ENCODE results near the gene ALX4. TPM values are rescaled to one million over a fixed set of nuclear protein-coding genes. Genes with fewer than 3 reads are reported as not detected.

ALX4 gene
- total RNA-seq, 1 experiment from 2014 or later = not detected

DNA sequence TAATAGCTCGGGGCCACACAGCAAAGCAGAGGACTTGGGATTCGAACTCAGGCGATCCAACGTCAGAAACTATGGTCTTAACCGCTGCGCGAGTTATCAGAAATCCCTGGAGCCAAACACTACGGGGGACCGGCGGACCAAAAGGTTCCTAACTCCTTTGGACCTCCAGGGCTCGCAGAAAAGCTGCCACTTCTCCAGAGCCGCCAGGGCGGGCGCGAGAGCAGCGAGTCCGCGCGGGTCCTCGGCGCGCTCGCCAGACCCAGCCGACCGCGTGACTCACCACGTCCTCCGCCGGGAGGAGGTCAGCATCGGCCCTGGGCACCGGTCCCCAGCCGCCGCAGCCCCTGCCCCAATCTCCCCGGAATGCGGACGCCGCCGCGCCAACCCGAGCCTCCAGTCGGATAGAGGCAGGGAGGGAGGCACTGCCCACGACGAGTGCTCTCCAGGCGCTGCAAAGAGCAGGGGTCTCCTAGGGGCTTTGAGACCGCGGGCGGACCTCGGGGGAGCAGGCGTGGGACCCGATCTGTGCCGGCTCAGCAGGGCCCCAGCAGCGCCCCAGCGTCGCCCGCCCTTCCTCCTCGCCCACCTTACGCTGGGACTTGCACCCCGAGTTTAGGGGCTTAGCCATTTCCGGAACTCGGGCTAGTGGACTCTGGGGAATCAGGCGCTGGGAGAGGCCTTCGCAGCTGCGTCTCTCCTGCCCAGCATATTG lies 6.2 kb upstream of the ALX4 start:
- no peak for DNase-seq (ENCODE audit: low spot score)

DNA sequence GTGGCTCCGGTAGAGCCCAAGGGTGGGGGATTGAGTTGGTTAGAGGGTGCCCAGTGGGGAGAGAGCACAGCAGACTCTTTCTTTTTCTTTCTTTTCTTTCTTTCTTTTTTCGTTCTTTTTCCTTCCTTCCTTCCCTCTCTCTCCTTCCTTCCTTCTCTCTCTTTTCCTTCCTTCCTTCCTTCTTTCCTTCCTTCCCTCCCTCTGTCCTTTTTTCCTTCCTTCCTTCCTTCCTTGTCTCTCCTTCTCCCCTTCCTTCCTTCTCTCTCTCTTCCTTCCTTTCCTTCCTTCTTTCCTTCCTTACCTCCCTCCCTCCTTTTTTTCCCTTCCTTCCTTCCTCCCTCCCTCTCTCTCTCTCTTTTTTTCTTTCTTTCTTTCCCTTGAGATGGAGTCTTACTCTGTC lies 4.8 kb upstream of the ALX4 start:
- DNase-seq (ENCODE audit: low spot score) = no peak

DNA sequence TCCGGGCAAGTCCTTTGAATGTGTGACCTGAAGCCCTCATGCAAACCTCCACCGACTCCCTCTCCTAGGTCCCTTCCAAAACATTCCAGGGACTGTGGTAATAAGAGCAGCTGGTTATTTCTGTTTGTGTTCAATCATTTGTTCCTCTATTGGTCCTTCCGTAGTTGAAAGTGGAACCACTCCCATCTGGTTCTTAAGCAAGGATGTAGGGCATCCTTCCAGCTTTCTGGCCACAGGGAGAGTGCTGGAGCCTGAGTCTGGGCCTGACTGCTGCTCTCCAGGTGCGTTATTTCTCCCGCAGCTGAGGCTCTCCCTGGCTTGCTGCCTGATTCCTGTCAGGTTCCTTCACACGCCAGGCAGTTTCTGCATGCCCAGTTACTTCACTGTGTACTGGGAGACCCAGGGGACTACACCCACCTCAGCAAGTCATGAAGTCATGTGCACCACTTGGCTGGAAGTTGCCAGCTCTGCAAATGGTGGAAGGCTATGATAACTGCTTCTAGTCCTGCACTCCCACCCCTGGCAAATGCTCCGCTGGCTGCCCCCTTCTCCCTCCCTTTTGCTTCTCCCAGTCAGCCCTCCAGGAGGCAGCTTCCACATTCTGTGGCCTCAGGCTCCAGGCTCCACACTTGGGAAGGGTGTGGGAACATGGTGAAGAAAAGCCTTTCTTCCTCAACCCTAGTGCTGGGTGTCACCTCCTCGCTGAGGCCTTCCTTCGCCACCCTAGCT lies 4.0 kb upstream of the ALX4 start:
- DNase-seq (ENCODE audit: low spot score) = no peak

DNA sequence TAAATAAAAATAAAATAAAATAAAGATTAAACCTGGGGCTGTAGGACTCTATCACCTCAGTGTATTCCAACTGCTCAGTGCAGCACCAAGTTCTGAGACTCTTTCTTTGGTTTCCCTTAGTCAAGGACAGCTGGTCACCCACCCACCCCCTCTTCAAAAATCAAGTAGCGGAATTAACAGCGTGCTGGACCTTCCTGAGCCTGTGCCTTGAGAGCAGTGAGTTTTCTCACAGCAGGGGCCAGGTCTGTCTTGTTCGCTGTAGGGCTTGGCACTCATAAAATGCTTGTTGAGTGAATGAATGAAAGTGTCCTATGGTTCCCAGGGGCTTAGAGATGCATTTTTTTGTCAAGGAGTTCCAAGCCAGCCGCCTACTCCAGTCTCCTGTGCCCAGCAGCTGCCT lies 2.9 kb upstream of the ALX4 start:
- no peak for DNase-seq (ENCODE audit: low spot score)

DNA sequence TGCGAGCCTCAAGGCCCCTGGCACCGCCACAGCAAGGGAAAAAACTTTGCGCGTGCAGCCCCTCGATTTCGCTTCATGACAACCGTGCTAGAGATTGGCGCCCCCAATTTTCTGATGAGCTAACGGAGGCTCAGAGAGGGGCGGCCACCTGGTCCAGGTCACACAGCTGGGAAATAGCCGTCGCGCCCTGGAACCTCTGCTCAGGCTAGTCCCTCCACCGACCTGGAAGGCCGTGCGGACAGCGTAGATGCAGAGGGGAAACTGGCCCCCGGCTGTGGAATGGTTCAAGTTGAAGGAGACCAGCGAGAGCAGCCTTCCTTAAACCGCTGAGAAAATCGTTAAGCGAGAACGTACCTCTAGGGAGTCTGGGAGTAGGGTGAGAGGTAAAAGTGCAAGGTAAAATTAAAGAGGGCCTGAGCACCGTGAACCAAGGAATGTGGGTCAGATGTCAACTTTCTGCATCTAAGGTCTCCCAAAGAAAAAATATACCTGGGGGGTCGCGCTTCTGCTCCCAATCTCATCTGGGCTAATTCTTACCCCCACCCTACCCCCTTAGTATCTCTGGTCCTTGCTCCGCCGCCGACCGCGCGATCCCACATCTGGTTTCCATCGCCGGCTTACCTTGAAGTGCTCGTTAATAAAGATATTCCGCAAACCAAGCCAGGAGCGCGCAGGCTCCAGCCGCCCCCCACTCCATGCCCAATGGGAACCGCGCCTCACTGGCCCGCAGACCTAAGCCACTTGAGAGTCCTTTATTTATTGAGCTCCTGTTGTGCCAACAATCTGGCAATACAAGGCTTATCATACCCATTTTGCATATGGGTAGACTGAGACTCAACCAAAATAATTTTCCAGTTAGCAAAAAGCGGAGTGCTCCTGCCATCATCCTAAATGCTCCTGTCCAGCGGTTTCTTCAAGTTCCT lies 1.7 kb upstream of the ALX4 start:
- no peak for DNase-seq (ENCODE audit: low spot score)

DNA sequence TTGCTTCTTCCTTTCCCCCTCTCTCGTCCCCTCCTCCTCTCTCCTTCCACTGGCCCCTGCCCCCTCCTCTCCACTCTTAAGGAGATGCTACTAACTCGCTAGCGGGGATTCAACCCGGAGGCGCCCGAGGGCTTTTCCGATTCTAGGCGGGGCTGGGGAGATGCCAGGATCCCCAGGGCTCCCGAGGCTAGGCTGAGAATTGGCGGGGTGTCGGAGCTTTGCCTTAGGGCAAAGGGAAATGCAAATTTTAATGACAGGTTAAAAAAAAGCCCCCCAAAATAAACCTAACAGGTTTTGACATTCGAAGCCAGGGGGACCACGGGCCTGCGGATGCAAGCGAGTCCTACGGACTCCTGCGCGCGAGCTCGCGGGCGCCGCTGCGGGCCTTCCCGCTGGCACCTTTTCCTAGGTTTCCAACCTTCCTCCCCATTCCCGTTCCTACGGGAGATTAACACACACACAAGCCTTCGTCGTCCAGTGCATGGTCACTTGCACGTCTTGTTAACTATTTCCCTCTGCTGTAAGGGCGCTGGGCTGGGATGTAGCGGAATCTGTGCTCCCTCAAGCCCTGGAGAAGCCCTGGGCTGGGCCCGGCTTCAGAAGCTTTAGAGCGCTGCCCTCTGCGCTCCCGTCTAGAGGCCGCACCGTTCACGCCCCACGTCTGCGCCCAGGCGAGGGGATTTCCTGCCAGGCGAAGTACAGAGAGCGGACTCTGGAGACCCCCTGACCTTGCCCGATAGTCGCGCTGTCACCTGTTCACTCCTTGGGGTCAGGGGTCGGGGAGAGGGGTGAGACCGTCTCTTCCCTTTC lies 729 bp upstream of the ALX4 start:
- no peak for DNase-seq (ENCODE audit: low spot score)

DNA sequence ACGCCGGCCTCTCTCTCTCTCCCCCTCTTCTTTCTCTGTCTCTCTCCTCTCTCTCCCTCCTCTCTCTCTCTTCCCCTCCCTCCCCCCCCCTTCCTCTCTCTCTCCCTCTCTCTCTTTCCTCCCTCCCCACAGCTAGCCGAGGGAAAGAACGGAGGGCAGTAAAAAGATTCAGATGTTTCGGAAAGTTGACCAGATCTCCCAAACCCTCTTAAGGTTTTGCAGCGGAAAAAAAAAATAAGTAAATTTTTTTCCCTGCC lies 195 bp upstream of the ALX4 start:
- no peak for DNase-seq (ENCODE audit: low spot score)

DNA sequence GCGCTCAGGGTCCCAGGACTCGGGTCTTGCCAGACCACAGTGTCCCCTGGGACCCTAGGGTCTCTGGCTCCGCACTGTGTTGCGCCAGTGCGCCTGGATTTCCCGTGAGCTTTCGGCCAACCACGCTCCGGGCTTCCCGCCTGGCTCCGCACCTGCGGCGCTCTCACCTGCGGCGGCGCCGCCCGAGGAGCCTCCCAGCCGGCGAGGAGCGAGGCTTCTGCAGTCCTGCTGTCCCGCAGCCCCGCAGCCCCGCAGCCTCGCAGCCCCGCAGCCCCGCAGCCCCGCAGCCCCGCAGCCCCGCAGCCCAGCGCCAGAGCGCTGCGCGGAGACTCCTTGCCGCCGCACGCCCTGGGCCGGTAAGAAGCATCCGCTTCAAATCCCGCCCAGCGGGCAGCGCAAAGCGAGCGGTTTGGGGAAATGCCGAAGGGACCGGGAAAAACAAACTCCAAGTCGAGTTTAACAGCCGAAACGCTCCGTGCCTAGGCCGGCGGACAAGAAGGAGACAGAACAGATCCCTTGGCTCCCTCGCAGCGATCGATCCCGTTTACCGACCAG lies 939 bp downstream of the ALX4 start:
- DNase-seq (ENCODE audit: low spot score) = no peak

DNA sequence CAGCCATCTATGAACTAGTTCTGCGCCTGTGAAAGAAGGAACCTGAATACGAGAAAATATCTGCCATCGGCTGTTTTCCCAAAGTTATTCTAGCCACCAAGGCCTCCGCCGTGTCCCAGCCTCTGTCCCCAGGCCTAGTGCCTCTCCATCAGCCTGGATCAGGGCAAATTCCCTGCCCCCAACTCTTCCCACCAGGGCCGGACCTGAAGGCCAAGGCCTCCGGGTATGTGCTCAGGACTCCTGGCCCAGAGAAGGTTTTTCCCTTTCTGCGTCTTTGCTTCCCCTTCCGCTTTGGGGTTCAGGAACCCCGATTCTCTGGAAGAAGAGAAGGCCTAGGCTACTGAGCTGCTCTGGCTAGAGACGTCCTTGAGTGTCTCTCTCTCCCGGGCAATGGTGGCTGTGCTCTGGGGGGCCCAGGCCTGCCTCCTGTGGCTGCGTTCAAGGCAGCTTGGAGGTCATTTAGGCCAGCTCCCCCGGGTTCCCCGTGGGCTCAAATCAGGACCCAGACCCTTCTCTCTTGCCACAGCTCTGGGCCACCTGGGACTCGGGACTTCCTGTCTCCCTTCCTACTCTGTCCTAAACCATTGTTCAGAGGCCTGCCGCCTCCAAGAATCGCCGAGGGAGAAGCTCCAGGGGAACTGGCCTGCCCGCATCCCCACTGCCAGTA lies 1.6 kb downstream of the ALX4 start:
- DNase-seq (ENCODE audit: low spot score) = no peak

DNA sequence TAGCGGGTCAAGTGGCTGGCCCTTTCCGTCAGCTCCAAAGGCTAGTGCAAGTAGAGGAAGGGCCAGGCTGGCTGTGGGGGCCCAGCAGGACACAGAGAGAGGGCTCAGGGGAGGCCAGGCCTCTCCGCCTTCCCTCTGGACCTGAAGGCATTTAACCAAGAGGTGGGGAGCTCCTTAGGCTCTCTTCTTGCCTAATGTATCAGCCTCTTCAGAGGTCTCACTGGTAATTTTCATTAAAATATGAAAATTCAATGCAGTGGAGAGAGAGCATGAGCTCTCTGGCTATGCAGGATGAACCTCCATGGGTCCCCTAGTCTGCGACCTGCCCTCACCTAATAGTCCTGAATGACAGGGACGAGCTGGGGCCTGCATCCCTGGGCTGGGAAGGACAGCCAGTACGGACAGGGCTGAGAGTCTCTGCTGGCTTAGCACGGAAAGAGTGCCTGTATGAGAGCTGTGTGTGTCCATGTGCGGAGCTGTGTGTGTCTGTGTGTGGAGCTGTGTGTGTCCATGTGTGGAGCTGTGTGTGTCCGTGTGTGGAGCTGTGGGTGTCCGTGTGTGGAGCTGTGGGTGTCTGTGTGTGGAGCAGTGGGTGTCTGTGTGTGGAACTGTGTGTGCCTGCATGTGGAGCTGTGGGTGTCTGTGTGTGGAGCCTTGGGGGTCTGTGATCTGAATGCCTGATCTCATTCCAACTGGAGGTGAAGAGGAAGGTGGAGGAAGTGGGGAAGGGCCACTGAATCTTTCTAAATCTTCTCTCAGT lies 2.4 kb downstream of the ALX4 start:
- no peak for DNase-seq (ENCODE audit: low spot score)

DNA sequence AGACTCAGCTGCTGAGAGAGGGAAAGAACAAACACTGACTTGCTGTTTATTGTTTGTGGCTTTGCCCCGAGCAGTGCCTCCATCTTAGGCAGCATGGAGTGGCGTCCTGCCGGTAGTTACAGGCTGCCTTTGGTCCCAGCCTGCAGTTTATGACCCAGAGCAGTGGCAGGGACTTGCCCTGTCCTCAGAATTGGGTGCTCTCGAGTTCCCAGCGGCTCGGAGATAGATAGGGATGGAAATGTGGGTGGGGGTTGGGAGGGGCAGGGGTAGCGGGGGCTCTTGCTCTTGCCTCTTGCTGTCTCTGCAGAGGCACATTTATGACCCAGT lies 3.1 kb downstream of the ALX4 start:
- DNase-seq (ENCODE audit: low spot score) = no peak

DNA sequence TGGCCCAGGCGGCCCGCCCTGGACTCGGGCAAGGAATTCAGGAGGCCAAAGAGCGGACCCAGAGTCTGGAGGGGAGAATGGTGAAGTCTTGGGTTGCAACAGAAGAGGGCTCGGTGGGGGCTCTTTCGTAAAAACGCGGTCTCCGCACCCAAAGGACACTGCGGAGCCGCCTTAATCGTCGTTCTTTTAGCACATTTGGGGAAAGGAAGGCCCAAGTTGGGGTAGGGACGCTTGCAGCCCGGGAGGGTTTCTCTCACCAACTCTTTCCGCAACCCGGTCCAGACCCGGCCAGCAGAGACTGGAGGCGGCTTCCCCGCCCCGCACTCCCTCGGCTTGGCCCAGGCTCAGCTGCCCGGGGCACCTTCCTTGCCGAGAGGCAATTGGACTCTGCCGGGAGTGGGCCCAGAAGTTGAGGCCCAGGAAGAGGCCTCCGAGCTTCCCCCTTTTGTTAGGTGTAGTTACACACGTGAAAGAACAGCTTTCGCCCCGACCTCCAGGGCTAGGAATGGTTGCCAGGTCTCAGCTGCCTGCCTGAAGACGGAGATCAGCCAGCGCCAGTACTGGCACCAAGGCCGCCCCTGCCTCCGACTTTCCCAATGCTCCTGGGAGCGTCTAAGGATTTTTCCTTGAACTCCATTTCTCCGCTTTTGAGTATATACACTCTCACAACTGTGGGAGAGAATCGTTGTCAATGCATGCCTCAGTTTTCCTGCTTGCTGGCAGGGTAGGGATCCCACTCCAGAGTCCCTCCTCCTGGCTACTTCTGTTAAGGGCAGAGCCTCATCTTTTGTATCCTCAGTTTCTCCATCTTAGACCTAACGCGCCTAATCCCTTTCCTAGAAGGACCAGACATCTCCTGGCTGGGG lies 3.7 kb downstream of the ALX4 start:
- no peak for DNase-seq (ENCODE audit: low spot score)

DNA sequence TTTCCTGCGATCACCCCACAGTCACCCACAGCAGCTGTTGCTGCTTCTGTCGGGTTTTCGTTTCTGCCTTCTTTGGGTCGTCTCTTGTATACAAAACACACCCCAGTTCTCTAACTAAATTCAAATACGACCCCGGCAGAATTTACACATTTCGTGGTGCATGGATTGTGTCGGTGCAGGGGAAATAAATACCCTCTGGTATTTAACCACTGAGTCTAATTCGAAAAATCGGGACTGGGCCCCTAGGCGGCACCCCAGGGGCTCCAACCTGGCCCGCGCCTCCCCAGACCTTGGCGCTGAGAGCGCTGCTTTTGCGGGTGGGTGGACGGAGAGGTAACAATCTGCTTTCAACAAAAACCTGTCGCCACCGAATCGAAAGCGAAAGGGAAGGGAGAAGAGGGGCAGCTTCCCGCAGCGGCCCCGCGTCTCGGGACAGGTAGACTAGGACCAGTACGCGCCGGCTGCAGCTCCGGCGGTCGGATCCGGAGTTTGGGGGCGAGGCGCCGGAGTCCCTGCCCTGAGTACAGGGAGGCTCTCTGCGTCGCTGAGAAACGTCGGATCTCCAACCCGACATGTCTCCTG lies 4.4 kb downstream of the ALX4 start:
- no peak for DNase-seq (ENCODE audit: low spot score)

DNA sequence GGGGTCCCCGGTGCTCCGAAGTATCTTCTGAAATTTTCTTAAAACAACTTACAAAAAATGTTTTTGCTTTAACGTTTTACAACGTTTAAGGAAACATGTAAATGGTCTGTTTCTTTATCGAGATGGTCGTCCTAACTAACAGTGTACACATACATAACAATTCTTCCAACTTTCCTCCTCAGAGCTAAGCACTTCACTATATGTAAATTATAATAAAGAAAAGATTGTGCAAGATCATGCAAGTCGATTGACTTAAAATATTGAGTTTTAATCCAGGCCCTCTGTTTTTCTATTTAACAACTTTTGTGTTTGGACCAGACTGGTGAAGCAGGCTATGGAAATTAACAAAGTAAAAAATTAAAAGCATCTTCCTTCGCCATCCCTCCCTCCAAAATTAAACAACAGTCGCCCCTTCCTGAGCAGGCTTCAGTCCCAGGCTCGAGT lies 4.9 kb downstream of the ALX4 start:
- DNase-seq (ENCODE audit: low spot score) = no peak

DNA sequence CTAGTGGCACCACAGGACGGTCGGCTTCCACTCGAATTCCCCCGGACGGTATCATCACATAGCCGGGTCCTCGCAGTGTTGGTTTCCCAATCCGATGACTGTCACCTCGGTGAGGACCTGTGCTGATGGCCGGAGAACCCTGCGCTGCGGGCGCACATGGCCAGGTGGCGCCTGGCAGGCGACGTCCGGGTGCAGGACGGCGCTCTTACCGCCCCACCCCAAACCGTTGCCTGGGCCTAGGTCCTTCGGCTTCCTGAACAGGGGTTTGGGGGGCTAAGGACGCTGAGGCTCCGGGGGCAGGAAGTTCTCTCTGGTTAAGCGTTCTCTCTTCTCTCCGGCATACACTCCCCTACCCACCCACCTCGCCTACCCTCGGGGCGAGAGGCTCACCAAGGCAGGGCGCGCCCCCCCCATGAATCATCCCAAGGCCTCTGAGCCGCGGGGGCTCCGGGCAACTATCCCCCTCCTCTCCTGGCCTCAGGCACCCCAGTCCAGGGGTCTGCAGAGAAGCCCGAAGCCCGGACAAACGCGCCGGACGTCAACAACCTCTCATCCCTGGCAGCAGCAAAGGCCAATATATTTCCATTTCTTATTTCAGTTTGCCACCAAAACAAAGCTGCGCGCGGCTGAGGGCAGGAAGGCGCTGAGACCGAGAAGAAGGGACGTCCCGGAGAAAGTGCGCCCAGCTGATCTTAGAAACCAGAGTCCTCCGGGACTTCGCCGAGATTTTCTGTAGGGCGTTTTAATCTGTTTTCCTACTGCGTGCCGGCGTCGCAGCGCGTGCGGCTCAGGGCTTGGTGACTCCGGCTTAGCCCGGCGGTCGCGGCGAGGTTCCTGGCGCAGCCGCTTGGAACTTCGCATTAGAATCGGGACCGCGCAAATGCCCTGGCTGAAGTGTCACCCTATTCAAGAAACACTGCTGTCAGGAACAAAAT lies 5.6 kb downstream of the ALX4 start:
- no peak for DNase-seq (ENCODE audit: low spot score)

DNA sequence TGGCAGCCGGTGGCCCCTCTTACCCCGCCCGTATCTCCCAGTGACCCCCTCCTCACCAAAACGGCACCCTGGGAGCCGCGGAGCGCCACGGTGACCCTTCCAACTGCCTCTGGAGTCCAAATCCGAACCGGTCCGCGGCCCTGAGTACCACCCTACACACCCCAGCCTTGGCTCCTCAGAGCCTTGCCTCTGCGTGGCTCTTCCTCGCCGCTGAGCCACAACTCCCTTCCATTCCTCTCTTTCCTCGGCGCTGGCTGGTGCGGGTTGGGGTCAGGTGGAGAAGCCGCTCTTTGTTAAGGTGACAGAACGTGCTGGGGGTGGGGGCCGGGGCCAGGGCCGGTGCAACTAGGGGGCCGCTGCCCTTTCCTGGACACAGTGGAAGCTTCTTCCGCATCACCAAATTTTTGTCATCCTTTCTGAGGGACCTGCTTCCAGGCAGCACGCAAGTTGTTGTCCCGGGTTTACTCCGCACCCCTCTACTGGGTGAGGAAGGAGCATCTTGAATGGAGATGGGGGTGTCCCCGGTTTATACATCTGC lies 6.5 kb downstream of the ALX4 start:
- no peak for DNase-seq (ENCODE audit: low spot score)

DNA sequence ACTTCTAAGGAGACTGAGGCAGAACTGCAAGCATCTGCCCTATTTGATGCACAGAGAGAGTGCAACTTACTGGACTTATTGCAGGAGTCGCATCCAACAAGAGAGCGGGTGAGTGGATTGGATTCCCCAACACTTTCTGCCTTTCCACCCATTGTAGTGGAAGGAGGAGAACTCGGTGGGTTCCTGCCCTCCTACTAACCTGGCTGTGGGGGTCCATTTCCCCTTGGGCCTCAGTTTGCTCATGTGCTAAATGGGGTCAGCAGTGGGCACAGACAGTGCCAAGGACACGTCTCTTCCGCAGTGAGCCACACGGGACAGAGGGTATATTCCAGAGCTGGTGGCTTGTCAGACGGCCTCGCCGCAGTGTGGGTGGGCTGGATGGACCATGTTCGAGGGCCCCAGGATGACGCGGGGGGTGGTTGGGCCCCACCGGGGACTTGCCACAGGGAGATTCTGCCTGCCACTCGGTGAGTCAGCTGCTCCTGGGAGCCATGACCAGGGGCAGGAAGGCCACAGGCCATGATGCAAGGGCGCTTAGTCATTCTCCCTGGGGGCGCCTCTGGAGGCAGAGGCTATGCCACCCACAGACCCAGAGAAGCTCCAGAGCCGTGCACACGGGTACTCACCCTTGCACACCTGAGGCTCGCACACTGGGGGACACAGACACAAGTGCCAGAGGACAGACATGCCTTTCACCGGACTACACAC lies 8.2 kb downstream of the ALX4 start:
- no peak for DNase-seq (ENCODE audit: low spot score)
